Right atrium auricular region (tissue), 2 donors: ENCODE measurements around the gene GREM1. TPM values are rescaled to one million over a fixed set of nuclear protein-coding genes. Genes with fewer than 3 reads are reported as not detected.

ENCODE experiments used
- DNase-seq: peaks from one replicate; pipeline ENCODE4 v3.0.0-alpha.2; 2019; ENCODE audit warnings: low spot score
- H3K27ac ChIP-seq, 2 donors: fragments of 200-600 bp; sonication (generic); 1 replicate in 1 of 2; 2 replicates in 1 of 2; pipeline ENCODE4 v1.5.1; 2016 to 2019
- H3K27me3 ChIP-seq, 2 donors: fragments of 200-600 bp; sonication (generic); one replicate each; pipeline versions ENCODE4 v1.5.1 to v1.6.0; 2017 to 2019
- H3K36me3 ChIP-seq: fragments of 200-600 bp; sonication (generic); one replicate; pipeline ENCODE4 v1.5.1; 2016
- H3K4me1 ChIP-seq, 2 donors: fragments of 200-600 bp; sonication (generic); one replicate each; pipeline versions ENCODE4 v1.5.1 to v1.6.0; 2017 to 2019
- H3K4me3 ChIP-seq, 2 donors: fragments of 200-600 bp; sonication (generic); 1 replicate in 1 of 2; 2 replicates in 1 of 2; pipeline ENCODE4 v1.5.1; 2017 to 2019; ENCODE audit warnings: mild to moderate bottlenecking in 1 of 2, moderate library complexity in 1 of 2
- H3K9me3 ChIP-seq, 2 donors: fragments of 200-600 bp; sonication (generic); one replicate each; pipeline ENCODE4 v1.5.1; 2019
- total RNA-seq, 2 donors: library from RNA; depleted of rRNA; stranded (reverse); fragments of >200 nt; gene quantifications; one replicate each; pipeline ENCODE4 v1.1.0, GENCODE V29; 2016
- TF ChIP-seq, protein P1 (sequence below), 2 donors: fragments of 200-600 bp; sonication (generic); IDR thresholded peaks; one replicate each; pipeline ENCODE4 v1.5.1; 2019; ENCODE audit warnings: antibody characterized with exemption in 2 of 2

The GREM1 gene
- total RNA-seq, 2 donors from 2014 or later = 0.43 TPM; not detected in 1

- Histone ChIP-seq H3K4me1 (peaks cover 0 to 23% of the 10 kb centered on the region in 2 donors), H3K4me3 (peak overlapping the region in 1 of 2 donors; percentile 19), H3K36me3 (no peaks in the 10 kb centered on the region), H3K27ac (no peak overlapping the region), H3K27me3 (peaks cover 23 to 29% of the 10 kb centered on the region in 2 donors), H3K9me3 (no peaks in the 10 kb centered on the region)
- TF ChIP-seq, protein P1, sequence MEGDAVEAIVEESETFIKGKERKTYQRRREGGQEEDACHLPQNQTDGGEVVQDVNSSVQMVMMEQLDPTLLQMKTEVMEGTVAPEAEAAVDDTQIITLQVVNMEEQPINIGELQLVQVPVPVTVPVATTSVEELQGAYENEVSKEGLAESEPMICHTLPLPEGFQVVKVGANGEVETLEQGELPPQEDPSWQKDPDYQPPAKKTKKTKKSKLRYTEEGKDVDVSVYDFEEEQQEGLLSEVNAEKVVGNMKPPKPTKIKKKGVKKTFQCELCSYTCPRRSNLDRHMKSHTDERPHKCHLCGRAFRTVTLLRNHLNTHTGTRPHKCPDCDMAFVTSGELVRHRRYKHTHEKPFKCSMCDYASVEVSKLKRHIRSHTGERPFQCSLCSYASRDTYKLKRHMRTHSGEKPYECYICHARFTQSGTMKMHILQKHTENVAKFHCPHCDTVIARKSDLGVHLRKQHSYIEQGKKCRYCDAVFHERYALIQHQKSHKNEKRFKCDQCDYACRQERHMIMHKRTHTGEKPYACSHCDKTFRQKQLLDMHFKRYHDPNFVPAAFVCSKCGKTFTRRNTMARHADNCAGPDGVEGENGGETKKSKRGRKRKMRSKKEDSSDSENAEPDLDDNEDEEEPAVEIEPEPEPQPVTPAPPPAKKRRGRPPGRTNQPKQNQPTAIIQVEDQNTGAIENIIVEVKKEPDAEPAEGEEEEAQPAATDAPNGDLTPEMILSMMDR (IDR thresholded peaks at IDR 0.05) = no peak
- DNase-seq = no peak
Measured at GRCh38 chr15:32718821-32719716, 1.3 kb downstream of the GREM1 start.

DNA sequence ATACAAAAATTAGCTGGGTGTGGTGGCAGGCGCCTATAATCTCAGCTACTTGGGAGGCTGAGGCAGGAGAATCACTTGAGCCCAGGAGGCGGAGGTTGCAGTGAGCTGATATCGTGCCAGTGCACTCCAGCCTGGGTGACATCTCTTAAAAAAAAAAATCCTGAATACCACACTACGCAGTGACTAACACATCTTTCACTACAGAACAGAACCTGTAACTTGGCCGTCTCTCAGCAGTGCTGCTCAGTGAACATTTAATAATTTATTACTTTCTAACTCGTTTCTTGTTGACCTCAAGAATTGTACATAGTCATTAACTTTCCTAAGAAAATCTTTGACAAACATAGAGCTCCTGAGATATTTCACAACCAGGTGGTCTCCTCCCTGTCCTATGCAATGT lies 3.8 kb downstream of the GREM1 start:
- H3K36me3 ChIP-seq = no peaks in the 10 kb centered on the region
- H3K27me3 ChIP-seq = peaks cover 16 to 20% of the 10 kb centered on the region in 2 donors
- DNase-seq = no peak
- H3K9me3 ChIP-seq = no peaks in the 10 kb centered on the region
- H3K4me3 ChIP-seq = no peak overlapping the region
- TF ChIP-seq, protein P1 (IDR thresholded peaks at IDR 0.05) = no peak
- H3K4me1 ChIP-seq = peaks cover 0 to 23% of the 10 kb centered on the region in 2 donors
- H3K27ac ChIP-seq = no peak overlapping the region

- TF ChIP-seq, protein P1 (IDR thresholded peaks at IDR 0.05) = no peak
- no peak for DNase-seq
- Histone ChIP-seq H3K4me3 (no peak overlapping the region), H3K4me1 (peaks cover 0 to 23% of the 10 kb centered on the region in 2 donors), H3K9me3 (no peaks in the 10 kb centered on the region), H3K27ac (no peak overlapping the region), H3K36me3 (no peaks in the 10 kb centered on the region), H3K27me3 (peaks cover 15 to 19% of the 10 kb centered on the region in 2 donors)
Measured at GRCh38 chr15:32722136-32722535, 4.3 kb downstream of the GREM1 start.

DNA sequence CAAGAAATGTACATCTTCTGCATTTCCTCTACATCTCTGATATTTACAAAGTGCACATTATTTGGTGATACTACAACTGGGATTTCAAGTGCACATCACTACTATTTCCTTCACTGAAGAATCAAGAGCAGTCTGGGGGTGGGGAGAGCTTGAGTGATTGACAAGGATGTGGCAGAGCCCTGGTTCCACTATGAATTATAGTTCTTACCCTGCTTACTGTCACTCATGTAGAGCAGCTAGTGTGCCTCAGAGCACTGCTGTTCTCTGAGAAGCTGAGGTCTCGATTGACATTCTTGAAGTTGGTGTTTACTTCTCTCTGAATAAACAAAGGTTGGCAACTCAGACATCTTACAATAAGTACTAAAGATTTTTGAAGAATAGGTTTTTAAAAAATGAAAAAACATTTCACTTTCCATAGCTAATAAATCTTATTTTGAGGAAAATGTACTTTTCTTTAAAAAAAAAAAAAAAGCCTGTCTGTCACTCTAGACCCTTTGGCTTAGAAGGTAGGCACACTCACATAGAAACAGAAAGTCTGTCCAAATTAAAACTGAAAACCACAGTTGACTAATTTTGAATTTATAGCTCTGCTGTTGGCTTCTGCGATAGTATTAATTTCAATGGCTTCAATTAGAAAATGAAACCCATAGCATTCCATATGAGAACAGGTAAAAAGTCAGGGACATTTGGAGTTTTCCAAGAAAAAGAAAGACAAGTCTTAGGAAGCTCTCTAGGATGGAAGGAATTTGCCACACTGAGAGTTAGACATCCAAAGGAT lies 5.6 kb downstream of the GREM1 start:
- Histone ChIP-seq H3K9me3 (no peaks in the 10 kb centered on the region), H3K27ac (no peak overlapping the region), H3K27me3 (peaks cover 8 to 11% of the 10 kb centered on the region in 2 donors), H3K36me3 (no peaks in the 10 kb centered on the region), H3K4me3 (no peak overlapping the region), H3K4me1 (peaks cover 0 to 11% of the 10 kb centered on the region in 2 donors)
- DNase-seq = no peak
- TF ChIP-seq, protein P1 (IDR thresholded peaks at IDR 0.05) = no peak

DNA sequence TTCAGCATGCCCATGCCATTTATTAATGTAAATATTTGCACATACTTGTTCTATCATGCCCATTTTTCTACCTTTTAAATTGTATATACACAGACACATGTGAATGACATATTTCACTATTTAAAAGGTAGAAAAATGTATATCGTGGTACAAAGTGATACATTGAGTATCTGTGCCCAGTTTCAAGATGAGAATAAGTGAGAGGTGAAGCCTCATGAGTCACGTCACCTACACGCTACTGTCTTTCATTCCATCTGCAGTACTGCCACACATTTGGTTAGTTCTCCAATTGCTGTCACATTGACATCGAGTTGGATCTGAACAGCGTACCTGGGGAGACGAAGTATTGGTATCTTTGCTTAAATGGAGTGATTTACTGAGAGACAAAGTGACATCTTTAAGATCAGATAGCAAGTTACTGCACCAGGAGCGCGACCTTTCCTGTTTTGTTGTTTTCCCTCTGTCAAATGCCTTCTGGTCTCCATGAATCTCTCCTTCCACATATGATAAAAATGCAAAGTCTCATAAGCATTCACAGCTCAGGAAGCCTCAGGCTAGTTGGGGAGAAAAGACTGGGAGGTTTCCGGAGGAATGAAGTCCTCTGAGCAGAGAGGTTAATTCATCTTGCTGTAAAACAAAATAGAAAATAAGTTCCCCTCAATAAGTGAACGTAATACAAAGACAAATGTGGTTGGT lies 12.0 kb downstream of the GREM1 start:
- Histone ChIP-seq H3K9me3 (no peaks in the 10 kb centered on the region), H3K4me3 (no peak overlapping the region), H3K27ac (no peak overlapping the region), H3K4me1 (no peaks in the 10 kb centered on the region), H3K36me3 (no peaks in the 10 kb centered on the region), H3K27me3 (no peaks in the 10 kb centered on the region)
- TF ChIP-seq, protein P1 (IDR thresholded peaks at IDR 0.05) = no peak
- DNase-seq = no peak
